Neural progenitor cell (in vitro differentiated cells): ENCODE results near the gene CAPG. TPM values are rescaled to one million over a fixed set of nuclear protein-coding genes. Genes with fewer than 3 reads are reported as not detected.
A peak's percentile ranks its signal among the peaks of the same experiment; 100 is the strongest.

Experiments
- DNase-seq: peaks from one replicate; pipeline ENCODE4 v3.0.0-alpha.2; 2016; ENCODE audit warnings: low spot score
- H2AFZ ChIP-seq: fragments of 200-600 bp; sonication (generic); replicated peaks from 2 replicates; pipeline ENCODE4 v1.6.1; 2016; ENCODE audit warnings: antibody characterized with exemption
- H3F3A ChIP-seq: fragments of 200-600 bp; sonication (generic); 2 replicates; pipeline ENCODE4 v1.6.1; 2016; ENCODE audit warnings: antibody characterized with exemption, low read depth
- H3K27ac ChIP-seq: fragments of 200-600 bp; sonication (generic); 2 replicates; pipeline ENCODE4 v1.5.1; 2016; ENCODE audit warnings: mild to moderate bottlenecking
- H3K27me3 ChIP-seq: fragments of 200-600 bp; sonication (generic); 2 replicates; pipeline ENCODE4 v1.6.1; 2016; ENCODE audit warnings: mild to moderate bottlenecking, moderate library complexity
- H3K36me3 ChIP-seq: fragments of 200-600 bp; sonication (generic); 2 replicates; pipeline ENCODE4 v1.5.1; 2016
- H3K4me1 ChIP-seq: fragments of 200-600 bp; sonication (generic); 2 replicates; pipeline ENCODE4 v1.6.1; 2016; ENCODE audit warnings: mixed run types
- H3K4me2 ChIP-seq: fragments of 200-600 bp; sonication (generic); 2 replicates; pipeline ENCODE4 v1.6.1; 2016
- H3K4me3 ChIP-seq: fragments of 200-600 bp; sonication (generic); 2 replicates; pipeline ENCODE4 v1.5.1; 2016
- H3K79me2 ChIP-seq: fragments of 200-600 bp; sonication (generic); 2 replicates; pipeline ENCODE4 v1.6.1; 2016; ENCODE audit warnings: low read depth
- H3K9ac ChIP-seq: fragments of 200-600 bp; sonication (generic); 2 replicates; pipeline ENCODE4 v1.6.1; 2016
- H3K9me3 ChIP-seq: fragments of 200-600 bp; sonication (generic); 2 replicates; pipeline ENCODE4 v1.5.1; 2016; ENCODE audit warnings: low read depth
- H4K20me1 ChIP-seq: fragments of 200-600 bp; sonication (generic); 2 replicates; pipeline ENCODE4 v1.6.1; 2016; ENCODE audit warnings: low read depth
- H3K27ac Mint-ChIP-seq: 3 replicates; pipeline ENCODE4 v1.8.0; 2021; ENCODE audit warnings: mixed read lengths
- H3K27me3 Mint-ChIP-seq: 2 replicates; pipeline ENCODE4 v1.8.0; 2022; ENCODE audit warnings: low read depth, mild to moderate bottlenecking, inconsistent platforms, moderate library complexity, mixed read lengths; ENCODE audit not compliant: insufficient read depth
- H3K36me3 Mint-ChIP-seq: 3 replicates; pipeline ENCODE4 v1.8.0; 2021; ENCODE audit warnings: mixed read lengths
- H3K4me1 Mint-ChIP-seq: 3 replicates; pipeline ENCODE4 v1.8.0; 2021; ENCODE audit warnings: mixed read lengths
- H3K4me3 Mint-ChIP-seq: 3 replicates; pipeline ENCODE4 v1.8.0; 2021; ENCODE audit warnings: mild to moderate bottlenecking, moderate library complexity, mixed read lengths
- H3K9me3 Mint-ChIP-seq: 3 replicates; pipeline ENCODE4 v1.8.0; 2020; ENCODE audit warnings: mixed read lengths
- CTCF ChIP-seq: fragments of 200-600 bp; sonication (generic); IDR thresholded peaks from 2 replicates; pipeline ENCODE4 v1.5.1; 2017; ENCODE audit warnings: antibody characterized with exemption, mild to moderate bottlenecking
- EZH2 ChIP-seq: fragments of 200-600 bp; sonication (generic); IDR thresholded peaks from 2 replicates; pipeline ENCODE4 v1.6.1; 2017; ENCODE audit warnings: antibody characterized with exemption, mild to moderate bottlenecking, moderate library complexity
- EZH2phosphoT487 ChIP-seq: fragments of 200-600 bp; sonication (generic); IDR thresholded peaks from 2 replicates; pipeline ENCODE4 v1.6.1; 2017; ENCODE audit warnings: antibody characterized with exemption
- small RNA-seq: library from RNA; depleted of rRNA; stranded (forward); fragments of <200 nt; gene quantifications from one replicate; pipeline ENCODE3, GENCODE V24; 2015
- total RNA-seq: library from RNA; depleted of rRNA; stranded (reverse); fragments of >200 nt; gene quantifications from 2 replicates; pipeline ENCODE4 v1.2.3, GENCODE V29; 2015; ENCODE audit warnings: low replicate concordance

CAPG gene
- total RNA-seq, 1 donor from 2014 or later = 23.9 TPM

GRCh38 chr2:85347599-85347998 is 62.6 kb downstream of the CAPG start:
- Histone ChIP-seq H3K4me2 (no peak overlapping the region), H3K9me3 (no peaks in the 10 kb centered on the region), H3K4me1 (no peaks in the 10 kb centered on the region), H3K36me3 (no peaks in the 10 kb centered on the region), H3K9ac (no peak overlapping the region), H2AFZ (no peak overlapping the region), H3K27me3 (no peaks in the 10 kb centered on the region), H4K20me1 (no peaks in the 10 kb centered on the region), H3K27ac (no peak overlapping the region), H3K4me3 (no peak overlapping the region), H3K79me2 (no peaks in the 10 kb centered on the region), H3F3A (no peaks in the 10 kb centered on the region)
- Mint-ChIP-seq H3K4me1 (no peaks in the 10 kb centered on the region), H3K27me3 (peaks cover 3% of the 10 kb centered on the region), H3K9me3 (no peaks in the 10 kb centered on the region), H3K36me3 (peaks cover 20% of the 10 kb centered on the region), H3K27ac (peak overlapping the region; percentile 29), H3K4me3 (no peak overlapping the region)
- DNase-seq = no peak
- TF ChIP-seq EZH2 (no peak), EZH2phosphoT487 (no peak), CTCF (no peak)

Small RNAs within 50 kb of the gene (small RNA-seq; reads per million reads assigned to genes)
- gene AC062037.1 (not detected), gene AC062037.2 (not detected), gene RF00019 (not detected), gene RN7SL113P (not detected), gene RN7SL251P (not detected)

Other genes with a start within 250 kb of the CAPG start
- gene TGOLN2, start 82.4 kb downstream of the CAPG start, total RNA-seq = 28.5 and 31.9 TPM in 2 replicates
- 13.3 and 19.0 TPM in 2 replicates for gene RETSAT, start 55.8 kb downstream of the CAPG start, total RNA-seq
- 21.5 and 28.1 TPM in 2 replicates for gene ELMOD3, start 55.6 kb downstream of the CAPG start, total RNA-seq
- gene SH2D6, start 8.3 kb upstream of the CAPG start, total RNA-seq = 0.07 and 0.74 TPM in 2 replicates
- gene MAT2A, start 128.8 kb upstream of the CAPG start, total RNA-seq = 180 and 221 TPM in 2 replicates
- gene GGCX, start 151.1 kb upstream of the CAPG start, total RNA-seq = 29.7 and 41.7 TPM in 2 replicates
- 0.52 and 2.4 TPM in 2 replicates for gene VAMP8, start 167.2 kb upstream of the CAPG start, total RNA-seq
- gene VAMP5, start 174.1 kb upstream of the CAPG start, total RNA-seq = not detected in 2 replicates
- gene RNF181, start 185.4 kb upstream of the CAPG start, total RNA-seq = 81.3 and 113 TPM in 2 replicates
- gene TMEM150A, start 192.3 kb upstream of the CAPG start, total RNA-seq = 7.2 and 12.5 TPM in 2 replicates
- gene C2orf68, start 201.7 kb upstream of the CAPG start, total RNA-seq = 31.1 and 47.6 TPM in 2 replicates
- 85.3 and 87.3 TPM in 2 replicates for gene USP39, start 205.8 kb upstream of the CAPG start, total RNA-seq